SK-N-MC (cell line): ENCODE data around the gene VPS26A.
"Not testable (repeated sequence)": the region's sequence is repeated elsewhere in the genome, so short reads cannot be mapped to it uniquely, and the experiment has no call there.

ENCODE experiments used
- EZH2 ChIP-seq: fragments of 200-600 bp; sonication (generic); IDR thresholded peaks from one replicate; pipeline ENCODE4 v1.6.1; 2017; ENCODE audit warnings: antibody characterized with exemption
- FOXP2 ChIP-seq: optimal IDR thresholded peaks from 2 replicates; pipeline ENCODE3; 2011; ENCODE audit warnings: mild to moderate bottlenecking, moderate library complexity; ENCODE audit not compliant: insufficient read depth; ENCODE audit errors: extremely low read length, control extremely low read depth
- POLR2AphosphoS5 ChIP-seq: IDR thresholded peaks from 2 replicates; pipeline ENCODE4 v1.6.1; 2012; ENCODE audit warnings: mild to moderate bottlenecking, low read depth, low read length, borderline replicate concordance

DNA sequence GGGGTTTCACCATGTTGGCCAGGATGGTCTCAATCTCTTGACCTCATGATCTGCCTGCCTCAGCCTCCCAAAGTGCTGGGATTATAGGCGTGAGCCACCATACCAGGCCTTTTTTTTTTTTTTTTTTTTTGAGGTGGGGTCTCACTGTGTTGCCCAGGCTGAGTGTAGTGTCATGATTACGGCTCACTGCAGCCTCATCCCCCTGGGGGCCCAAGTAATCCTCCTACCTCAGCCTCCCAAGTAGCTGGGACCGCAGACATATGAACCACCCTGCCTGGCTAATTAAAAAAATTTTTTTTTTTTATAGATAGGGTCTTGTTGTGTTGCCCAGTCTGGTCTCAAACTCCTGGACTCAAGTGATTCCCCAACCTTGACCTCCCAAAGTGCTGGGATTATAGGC, 18.1 kb downstream of the VPS26A start:
- TF ChIP-seq EZH2, POLR2AphosphoS5, FOXP2: not testable (repeated sequence)
